ENCODE data around the gene SLC30A2.
"Not testable (repeated sequence)": the region's sequence is repeated elsewhere in the genome, so short reads cannot be mapped to it uniquely, and the experiment has no call there.

The SLC30A2 gene

GRCh38 chr1:26045722-26046245 is at the start of gene SLC30A2:
Gene SLC30A2, minus strand, starts transcription at chr1:26046118. Its CDS starts 222 bp downstream, at chr1:26045896.
- no peak for DNase-seq (ENCODE audit: low read depth)

- no peak for DNase-seq (ENCODE audit: low read depth)
Observed at GRCh38 chr1:26094677-26095383, 48.9 kb upstream of the SLC30A2 start.

- DNase-seq (ENCODE audit: low read depth): no peak
Observed at GRCh38 chr1:26094076-26094669, 48.3 kb upstream of the SLC30A2 start.

- not testable (repeated sequence) for DNase-seq (ENCODE audit: low read depth)
Observed at GRCh38 chr1:26093569-26093968, 47.7 kb upstream of the SLC30A2 start.

GRCh38 chr1:26092422-26092821 is 46.5 kb upstream of the SLC30A2 start:
- no peak for DNase-seq (ENCODE audit: low read depth)

GRCh38 chr1:26090893-26091292 is 45.0 kb upstream of the SLC30A2 start:
- no peak for DNase-seq (ENCODE audit: low read depth)

GRCh38 chr1:26089125-26089524 is 43.2 kb upstream of the SLC30A2 start:
- DNase-seq (ENCODE audit: low read depth): no peak

- no peak for DNase-seq (ENCODE audit: low read depth)
Observed at GRCh38 chr1:26084844-26085243, 38.9 kb upstream of the SLC30A2 start.

GRCh38 chr1:26084091-26084561 is 38.2 kb upstream of the SLC30A2 start:
- no peak for DNase-seq (ENCODE audit: low read depth)

- no peak for DNase-seq (ENCODE audit: low read depth)
Observed at GRCh38 chr1:26083208-26083607, 37.3 kb upstream of the SLC30A2 start.

GRCh38 chr1:26082020-26082350 is 36.1 kb upstream of the SLC30A2 start:
- DNase-seq (ENCODE audit: low read depth): no peak

- no peak for DNase-seq (ENCODE audit: low read depth)
Observed at GRCh38 chr1:26081267-26082019, 35.5 kb upstream of the SLC30A2 start.

- no peak for DNase-seq (ENCODE audit: low read depth)
Observed at GRCh38 chr1:26079960-26080814, 34.3 kb upstream of the SLC30A2 start.

GRCh38 chr1:26079178-26079563 is 33.3 kb upstream of the SLC30A2 start:
- no peak for DNase-seq (ENCODE audit: low read depth)

- DNase-seq (ENCODE audit: low read depth): no peak
Observed at GRCh38 chr1:26078286-26079177, 32.6 kb upstream of the SLC30A2 start.

GRCh38 chr1:26077524-26077923 is 31.6 kb upstream of the SLC30A2 start:
- DNase-seq (ENCODE audit: low read depth): no peak

GRCh38 chr1:26075421-26076144 is 29.7 kb upstream of the SLC30A2 start:
- no peak for DNase-seq (ENCODE audit: low read depth)

- DNase-seq (ENCODE audit: low read depth): no peak
Observed at GRCh38 chr1:26072305-26072704, 26.4 kb upstream of the SLC30A2 start.

- DNase-seq (ENCODE audit: low read depth): no peak
Observed at GRCh38 chr1:26070963-26071342, 25.0 kb upstream of the SLC30A2 start.

GRCh38 chr1:26070296-26070962 is 24.5 kb upstream of the SLC30A2 start:
- DNase-seq (ENCODE audit: low read depth): no peak

Data from activated T-cell treated with anti-CD3 and anti-CD28 coated beads for 48 hours (primary cell).